ENCODE measurements around the gene TUFT1.

DNA sequence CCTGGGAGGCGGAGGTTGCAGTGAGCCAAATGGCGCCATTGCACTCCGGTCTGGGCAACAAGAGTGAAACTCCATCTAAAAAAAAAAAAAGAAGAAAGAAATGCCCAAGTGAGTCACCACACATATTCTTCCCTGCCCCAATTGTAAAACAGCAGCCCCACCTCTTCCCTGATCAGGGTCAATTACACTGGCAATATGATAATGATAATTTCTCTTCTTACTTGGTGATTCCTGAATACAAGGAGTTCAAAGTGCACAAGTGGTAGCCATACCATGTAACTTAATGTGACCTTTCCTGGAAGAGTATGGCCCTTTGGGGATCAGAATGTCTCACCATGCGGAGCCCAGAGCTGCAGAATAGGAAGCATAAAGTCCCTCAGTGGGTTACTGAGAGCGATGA lies 40.7 kb upstream of the TUFT1 start:
- TF ChIP-seq, protein P1, sequence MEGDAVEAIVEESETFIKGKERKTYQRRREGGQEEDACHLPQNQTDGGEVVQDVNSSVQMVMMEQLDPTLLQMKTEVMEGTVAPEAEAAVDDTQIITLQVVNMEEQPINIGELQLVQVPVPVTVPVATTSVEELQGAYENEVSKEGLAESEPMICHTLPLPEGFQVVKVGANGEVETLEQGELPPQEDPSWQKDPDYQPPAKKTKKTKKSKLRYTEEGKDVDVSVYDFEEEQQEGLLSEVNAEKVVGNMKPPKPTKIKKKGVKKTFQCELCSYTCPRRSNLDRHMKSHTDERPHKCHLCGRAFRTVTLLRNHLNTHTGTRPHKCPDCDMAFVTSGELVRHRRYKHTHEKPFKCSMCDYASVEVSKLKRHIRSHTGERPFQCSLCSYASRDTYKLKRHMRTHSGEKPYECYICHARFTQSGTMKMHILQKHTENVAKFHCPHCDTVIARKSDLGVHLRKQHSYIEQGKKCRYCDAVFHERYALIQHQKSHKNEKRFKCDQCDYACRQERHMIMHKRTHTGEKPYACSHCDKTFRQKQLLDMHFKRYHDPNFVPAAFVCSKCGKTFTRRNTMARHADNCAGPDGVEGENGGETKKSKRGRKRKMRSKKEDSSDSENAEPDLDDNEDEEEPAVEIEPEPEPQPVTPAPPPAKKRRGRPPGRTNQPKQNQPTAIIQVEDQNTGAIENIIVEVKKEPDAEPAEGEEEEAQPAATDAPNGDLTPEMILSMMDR (IDR thresholded peaks at IDR 0.05) = no peak
- no peak for TF ChIP-seq POLR2A (IDR thresholded peaks at IDR 0.05)
